Effector memory CD4-positive, alpha-beta T cell (primary cell): Measurements from ENCODE around the gene GNL1.
"Not testable (repeated sequence)": the region's sequence is repeated elsewhere in the genome, so short reads cannot be mapped to it uniquely, and the experiment has no call there.

ENCODE experiments used
- DNase-seq, 3 donors: peaks; one replicate each; pipeline ENCODE4 v3.0.0-alpha.2; 2020
- H3K27ac ChIP-seq: 2 replicates; pipeline ENCODE4 v1.7.0; 2013; ENCODE audit warnings: mild to moderate bottlenecking, low read length, moderate library complexity; ENCODE audit not compliant: insufficient read depth, poor library complexity, severe bottlenecking
- H3K27me3 ChIP-seq: replicated peaks from 2 replicates; pipeline ENCODE4 v1.7.0; 2013; ENCODE audit warnings: mild to moderate bottlenecking, low read length; ENCODE audit not compliant: insufficient read depth, control insufficient read depth, poor library complexity, severe bottlenecking
- H3K36me3 ChIP-seq: 2 replicates; pipeline ENCODE4 v1.7.0; 2013; ENCODE audit warnings: mild to moderate bottlenecking, low read length, moderate library complexity; ENCODE audit not compliant: control insufficient read depth, insufficient read depth
- H3K4me1 ChIP-seq: 2 replicates; pipeline ENCODE4 v1.7.0; 2013; ENCODE audit warnings: low read length, mild to moderate bottlenecking; ENCODE audit not compliant: control insufficient read depth, insufficient read depth, poor library complexity, severe bottlenecking
- H3K4me3 ChIP-seq: 2 replicates; pipeline ENCODE4 v1.7.0; 2013; ENCODE audit warnings: low read length, low read depth, mild to moderate bottlenecking; ENCODE audit not compliant: insufficient read depth, poor library complexity, severe bottlenecking
- H3K9me3 ChIP-seq: 2 replicates; pipeline ENCODE4 v1.7.0; 2013; ENCODE audit warnings: mild to moderate bottlenecking, low read length, moderate library complexity; ENCODE audit not compliant: control insufficient read depth

GNL1 gene

DNA sequence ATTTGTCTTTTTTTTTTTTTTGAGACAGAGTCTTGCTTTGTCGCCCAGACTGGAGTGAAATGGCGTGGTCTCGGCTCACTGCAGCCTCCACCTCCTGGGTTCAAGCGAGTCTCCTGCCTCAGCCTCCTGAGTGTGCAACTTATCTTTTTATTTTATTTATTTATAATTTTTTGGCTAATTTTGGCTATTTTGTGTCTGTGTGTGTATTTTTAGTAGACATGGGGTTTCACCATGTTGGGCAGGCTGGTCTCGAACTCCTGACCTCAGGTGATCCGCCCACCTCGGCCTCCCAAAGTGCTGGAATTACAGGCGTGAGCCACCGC, 39.6 kb downstream of the GNL1 start:
- H3K4me3 ChIP-seq, H3K36me3 ChIP-seq, DNase-seq, H3K9me3 ChIP-seq, H3K27me3 ChIP-seq: not testable (repeated sequence)
- Histone ChIP-seq H3K27ac (peak overlapping the region; percentile 87), H3K4me1 (peaks cover 23% of the 10 kb centered on the region)

DNA sequence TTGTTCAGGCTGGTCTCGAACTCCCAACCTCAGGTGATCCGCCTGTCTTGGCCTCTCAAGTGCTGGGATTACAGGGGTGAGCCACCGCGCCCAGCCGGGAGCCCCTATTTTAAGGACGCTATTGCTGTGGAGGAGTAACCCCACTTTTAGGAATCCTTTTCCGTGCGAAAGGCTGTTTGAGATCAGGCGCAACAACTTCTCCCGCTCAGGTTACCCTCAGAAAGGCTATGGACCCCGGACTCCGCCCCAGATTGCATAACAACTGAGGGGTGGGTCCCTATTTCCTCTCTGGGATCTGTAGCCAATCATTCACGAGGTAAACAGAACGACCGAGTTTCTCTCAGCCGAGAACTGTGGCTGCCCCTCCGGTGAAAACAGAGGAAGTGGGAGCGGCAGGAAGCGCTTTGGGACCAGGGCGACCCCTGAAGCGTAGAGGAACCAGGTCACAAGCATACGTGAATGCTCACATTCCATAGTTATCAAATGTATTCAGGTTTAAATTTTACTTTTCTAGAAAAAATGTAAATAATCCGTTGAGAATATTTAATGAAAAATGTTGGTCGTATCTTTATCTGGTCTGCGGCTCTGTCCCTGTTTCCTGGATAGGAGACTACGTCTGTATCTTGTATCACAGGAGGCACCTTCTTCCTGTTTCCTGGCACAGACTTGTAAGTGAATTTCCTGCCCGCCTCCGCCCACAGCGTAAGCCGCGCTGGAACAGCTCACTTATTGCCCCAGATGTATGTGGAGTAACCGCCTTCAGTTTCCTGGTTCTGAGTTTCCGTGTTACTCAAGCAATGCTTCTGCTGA, 40.1 kb downstream of the GNL1 start:
- Histone ChIP-seq H3K4me1 (peaks cover 28% of the 10 kb centered on the region), H3K4me3 (peak overlapping the region; percentile 35)
- peak; percentile 88 to 92 (median 91) for DNase-seq

DNA sequence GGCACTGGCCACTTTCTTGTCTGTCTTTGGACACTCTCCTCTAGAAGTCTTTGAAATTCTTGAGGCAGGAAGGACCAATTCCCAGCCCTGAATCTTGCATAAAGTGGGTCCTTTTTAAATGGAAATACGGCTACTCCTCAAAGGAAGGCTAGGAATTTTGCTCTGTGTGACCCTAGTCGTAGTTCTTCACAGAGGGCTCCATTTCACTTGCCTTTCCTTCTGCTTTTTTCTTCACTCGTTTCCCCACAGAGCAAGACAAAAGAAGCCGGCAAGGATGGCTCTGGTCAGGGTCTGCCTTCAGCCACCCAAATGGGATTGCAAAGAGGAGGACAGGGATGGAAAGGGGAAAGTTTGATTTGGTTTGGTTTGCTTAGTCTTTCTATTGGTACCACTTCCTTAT, 41.2 kb downstream of the GNL1 start:
- DNase-seq, result no peak
- Histone ChIP-seq H3K36me3 (no peaks in the 10 kb centered on the region), H3K4me3 (no peak overlapping the region), H3K9me3 (no peaks in the 10 kb centered on the region), H3K27me3 (no peaks in the 10 kb centered on the region), H3K27ac (peak overlapping the region; percentile 87), H3K4me1 (peaks cover 39% of the 10 kb centered on the region)

More for the DNA sequence above, 40.1 kb downstream of the GNL1 start:
- peak overlapping the region; percentile 87 for H3K27ac ChIP-seq
- no peaks in the 10 kb centered on the region for H3K9me3 ChIP-seq
- H3K36me3 ChIP-seq, result no peaks in the 10 kb centered on the region
- H3K27me3 ChIP-seq, result no peaks in the 10 kb centered on the region

DNA sequence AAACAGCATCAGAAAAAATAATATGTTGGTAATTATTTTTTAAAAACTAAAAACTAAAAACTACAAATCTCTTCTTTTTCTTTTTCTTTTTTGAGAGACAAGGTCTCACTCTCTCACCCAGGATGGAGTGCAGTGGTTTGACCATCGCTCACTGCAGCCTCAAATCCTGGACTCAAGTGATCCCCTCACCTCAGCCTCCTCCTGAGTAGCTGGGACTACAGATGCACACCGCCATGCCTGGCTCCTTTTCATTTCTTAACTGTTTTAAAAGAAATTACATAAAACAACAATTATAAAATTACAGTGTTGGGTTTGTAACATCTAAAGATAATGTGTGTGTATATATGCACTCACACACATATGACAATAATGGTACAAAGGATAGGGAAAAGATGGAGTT, 42.8 kb downstream of the GNL1 start:
- no peak for DNase-seq
- peaks cover 45% of the 10 kb centered on the region for H3K4me1 ChIP-seq
- no peaks in the 10 kb centered on the region for H3K36me3 ChIP-seq
- H3K4me3 ChIP-seq, result no peak overlapping the region
- H3K27ac ChIP-seq, result no peak overlapping the region
- no peaks in the 10 kb centered on the region for H3K9me3 ChIP-seq
- no peaks in the 10 kb centered on the region for H3K27me3 ChIP-seq

DNA sequence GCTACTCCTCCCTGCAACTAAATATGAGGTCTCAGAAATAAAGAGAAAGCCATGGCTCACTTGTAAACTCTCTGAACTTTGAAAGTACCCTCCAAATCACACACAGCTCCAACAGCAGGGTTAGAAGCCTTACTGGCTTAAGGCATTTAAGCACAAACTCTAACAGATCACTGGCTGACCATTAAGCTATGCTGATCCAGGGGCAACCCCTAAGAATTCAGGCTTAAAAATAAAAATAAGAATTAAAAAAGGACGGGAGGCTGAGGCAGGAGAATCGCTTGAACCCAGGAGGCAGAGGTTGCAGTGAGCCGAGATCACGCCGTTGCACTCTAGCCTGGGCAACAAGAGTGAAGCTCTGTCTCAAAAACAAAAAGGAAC, 45.1 kb downstream of the GNL1 start:
- Histone ChIP-seq H3K4me1 (peaks cover 52% of the 10 kb centered on the region), H3K9me3 (no peaks in the 10 kb centered on the region), H3K36me3 (no peaks in the 10 kb centered on the region), H3K4me3 (no peak overlapping the region), H3K27me3 (no peaks in the 10 kb centered on the region), H3K27ac (no peak overlapping the region)
- no peak for DNase-seq

DNA sequence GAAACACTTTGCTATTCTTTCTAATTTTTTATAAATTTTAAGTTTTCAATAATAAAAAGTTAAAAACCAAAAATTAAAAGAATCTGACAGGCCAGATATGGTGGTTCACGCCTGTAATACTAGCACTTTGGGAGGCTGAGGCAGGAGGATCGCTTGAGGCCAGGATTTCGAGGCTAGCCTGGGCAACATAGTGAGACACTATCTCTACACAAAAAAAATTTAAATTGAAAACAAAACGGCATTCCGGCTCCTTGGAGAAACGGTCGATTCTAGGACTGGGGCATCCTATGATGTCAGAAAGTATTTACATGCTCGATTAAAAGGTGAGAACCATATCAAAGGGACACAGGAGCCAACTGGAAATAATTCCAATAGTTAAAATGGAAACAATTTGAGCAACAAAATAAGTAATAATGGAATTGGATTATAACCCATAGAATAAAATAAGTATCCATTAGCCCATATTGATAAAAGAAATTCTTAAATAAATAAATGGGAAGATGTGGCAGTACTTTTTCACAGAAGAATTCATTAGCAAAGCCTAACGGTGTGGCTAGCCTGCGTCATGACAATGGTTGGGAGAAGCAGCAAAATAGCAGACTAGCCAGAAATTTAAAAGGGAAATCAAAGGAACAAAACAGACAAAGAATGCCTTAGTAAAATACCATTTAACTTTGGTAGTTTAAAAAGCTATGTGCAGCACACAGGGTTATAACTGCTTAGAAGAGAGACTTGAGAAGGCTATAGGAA, 45.7 kb downstream of the GNL1 start:
- H3K27me3 ChIP-seq, result no peaks in the 10 kb centered on the region
- DNase-seq, result no peak
- peaks cover 47% of the 10 kb centered on the region for H3K4me1 ChIP-seq
- no peaks in the 10 kb centered on the region for H3K9me3 ChIP-seq
- H3K36me3 ChIP-seq, result no peaks in the 10 kb centered on the region
- no peak overlapping the region for H3K4me3 ChIP-seq
- H3K27ac ChIP-seq, result no peak overlapping the region

DNA sequence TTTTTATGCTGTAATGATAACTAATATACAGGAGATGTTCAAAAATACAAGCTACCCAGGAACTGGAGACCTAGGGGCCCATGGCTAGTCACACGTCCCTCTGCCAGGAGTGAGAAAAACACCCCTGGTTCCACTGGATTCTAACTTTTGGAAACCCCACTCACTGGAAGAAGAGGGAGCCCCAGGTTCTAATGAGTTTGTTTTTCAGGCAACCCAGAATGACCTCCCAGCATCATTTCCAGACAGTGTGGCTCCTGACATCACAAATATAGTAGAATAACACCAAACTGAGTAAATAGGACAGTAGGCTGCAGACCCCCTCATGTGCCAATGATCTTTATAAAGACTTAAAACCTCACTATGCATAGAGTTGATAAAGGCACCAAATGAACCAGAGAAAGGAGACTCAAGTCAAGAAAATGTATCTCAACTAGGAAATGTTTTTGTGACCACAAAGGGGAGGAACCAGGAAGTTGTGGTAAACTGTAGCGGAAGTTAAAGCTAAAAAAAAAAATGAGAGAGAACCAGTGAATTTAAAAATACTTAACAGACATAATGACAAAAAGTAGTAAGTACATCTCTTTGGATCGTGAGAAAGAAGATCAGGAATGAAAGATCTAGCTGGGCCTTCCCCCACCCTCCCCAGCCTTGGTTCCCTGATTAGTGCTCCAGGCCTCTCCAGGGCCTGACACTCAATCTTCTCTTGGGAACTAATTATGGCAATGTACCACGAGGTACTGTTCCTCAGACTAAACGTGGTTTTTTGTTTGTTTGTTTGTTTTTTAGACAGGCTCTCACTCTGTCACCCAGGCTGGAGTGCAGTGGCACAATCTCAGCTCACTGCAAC, 47.2 kb downstream of the GNL1 start:
- peaks cover 40% of the 10 kb centered on the region for H3K4me1 ChIP-seq
- peak overlapping the region; percentile 15 for H3K4me3 ChIP-seq
- H3K27ac ChIP-seq, result peak overlapping the region; percentile 54
- DNase-seq, result no peak
- H3K27me3 ChIP-seq, result no peaks in the 10 kb centered on the region
- no peaks in the 10 kb centered on the region for H3K9me3 ChIP-seq
- no peaks in the 10 kb centered on the region for H3K36me3 ChIP-seq

DNA sequence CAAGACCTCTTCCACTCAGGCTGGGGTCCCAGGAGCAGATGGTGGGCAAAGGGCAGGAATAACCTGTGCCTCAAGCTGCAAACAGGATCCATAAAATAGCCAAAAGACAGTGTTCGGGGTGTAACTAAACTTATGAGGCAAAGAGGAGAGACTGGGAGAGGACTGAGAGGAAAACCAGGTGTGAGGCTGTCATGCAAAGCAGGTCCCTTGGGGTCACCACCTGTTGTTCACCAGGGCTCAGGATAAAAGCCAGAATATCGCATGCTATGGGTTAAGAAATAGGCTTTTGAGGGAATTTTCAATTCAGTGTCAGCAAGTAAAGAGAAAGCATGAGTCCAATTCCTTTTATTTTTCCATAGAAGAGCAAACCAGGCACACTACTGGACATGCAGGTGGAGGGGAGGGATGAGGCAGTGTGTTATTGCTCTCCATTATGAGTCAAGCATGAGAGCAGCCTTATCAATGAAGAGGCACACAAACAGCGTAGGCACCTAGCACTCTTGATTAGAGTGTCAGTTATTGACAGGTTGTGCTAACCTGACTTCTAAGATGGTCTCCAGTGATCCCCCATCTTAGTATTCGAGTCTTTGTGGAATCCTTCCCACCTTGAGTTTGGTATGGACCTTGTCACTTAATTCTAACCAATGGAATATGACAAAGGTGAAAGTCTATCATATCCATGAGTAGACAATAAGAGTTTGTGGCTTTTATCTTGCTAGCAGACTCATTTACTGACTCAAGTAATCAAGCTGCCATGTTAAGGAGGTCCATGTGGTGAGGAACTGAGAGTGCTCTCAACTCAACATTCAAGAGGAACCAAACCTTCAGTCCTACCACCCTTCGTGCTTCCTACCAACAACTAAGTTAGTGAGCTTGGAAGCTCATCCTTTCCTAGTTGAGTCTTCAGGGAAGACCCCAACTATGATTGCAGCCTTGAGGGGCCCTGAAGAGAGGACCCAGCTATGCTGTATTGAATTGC, 48.2 kb downstream of the GNL1 start:
- H3K27ac ChIP-seq, result peak overlapping the region; percentile 54
- no peaks in the 10 kb centered on the region for H3K9me3 ChIP-seq
- no peak overlapping the region for H3K4me3 ChIP-seq
- no peaks in the 10 kb centered on the region for H3K27me3 ChIP-seq
- H3K4me1 ChIP-seq, result peaks cover 40% of the 10 kb centered on the region
- DNase-seq, result no peak
- no peaks in the 10 kb centered on the region for H3K36me3 ChIP-seq
